Activated naive CD8-positive, alpha-beta T cell treated with anti-CD3 and anti-CD28 coated beads, Interleukin-2, amount 10 ng/mL, durations not matched to agents 7 days and 5 days (primary cell): ENCODE measurements around the gene CYRIA. TPM values are rescaled to one million over a fixed set of nuclear protein-coding genes. Genes with fewer than 3 reads are reported as not detected.

Experiments
- ATAC-seq: fragments of 150-1000 bp; cut with Tn5 transposase; one replicate; pipeline ENCODE4 v1.10.0; 2021; ENCODE audit warnings: low read depth, moderate library complexity
- POLR2A ChIA-PET: fragments of 350-600 bp; sonication (Branson Sonifier 250); formaldehyde crosslinking; loops from one replicate; lab custom pipeline; 2021; ENCODE audit warnings: antibody characterized with exemption; lab: Charles Lee
- DNase-seq: peaks from one replicate; pipeline ENCODE4 v3.0.0; 2021
- H3K27ac Mint-ChIP-seq: one replicate; pipeline ENCODE4 v1.8.0; 2022; ENCODE audit warnings: mild to moderate bottlenecking, mixed read lengths
- H3K27me3 Mint-ChIP-seq: one replicate; pipeline ENCODE4 v1.8.0; 2022; ENCODE audit warnings: mild to moderate bottlenecking, moderate library complexity, mixed read lengths
- H3K36me3 Mint-ChIP-seq: one replicate; pipeline ENCODE4 v1.8.0; 2021; ENCODE audit warnings: mild to moderate bottlenecking, mixed read lengths
- H3K4me1 Mint-ChIP-seq: one replicate; pipeline ENCODE4 v1.8.0; 2021; ENCODE audit warnings: mixed read lengths
- H3K4me3 Mint-ChIP-seq: one replicate; pipeline ENCODE4 v1.8.0; 2022; ENCODE audit warnings: mild to moderate bottlenecking, moderate library complexity, mixed read lengths
- H3K9me3 Mint-ChIP-seq: one replicate; pipeline ENCODE4 v1.8.0; 2021; ENCODE audit warnings: mixed read lengths
- total RNA-seq, 2 experiments: library from RNA; stranded (reverse); gene quantifications; one replicate each; pipeline ENCODE4 v1.2.3, GENCODE V29; 2021

The CYRIA gene
- total RNA-seq, 2 experiments from 2014 or later, result 1.4 to 2.1 TPM

DNA sequence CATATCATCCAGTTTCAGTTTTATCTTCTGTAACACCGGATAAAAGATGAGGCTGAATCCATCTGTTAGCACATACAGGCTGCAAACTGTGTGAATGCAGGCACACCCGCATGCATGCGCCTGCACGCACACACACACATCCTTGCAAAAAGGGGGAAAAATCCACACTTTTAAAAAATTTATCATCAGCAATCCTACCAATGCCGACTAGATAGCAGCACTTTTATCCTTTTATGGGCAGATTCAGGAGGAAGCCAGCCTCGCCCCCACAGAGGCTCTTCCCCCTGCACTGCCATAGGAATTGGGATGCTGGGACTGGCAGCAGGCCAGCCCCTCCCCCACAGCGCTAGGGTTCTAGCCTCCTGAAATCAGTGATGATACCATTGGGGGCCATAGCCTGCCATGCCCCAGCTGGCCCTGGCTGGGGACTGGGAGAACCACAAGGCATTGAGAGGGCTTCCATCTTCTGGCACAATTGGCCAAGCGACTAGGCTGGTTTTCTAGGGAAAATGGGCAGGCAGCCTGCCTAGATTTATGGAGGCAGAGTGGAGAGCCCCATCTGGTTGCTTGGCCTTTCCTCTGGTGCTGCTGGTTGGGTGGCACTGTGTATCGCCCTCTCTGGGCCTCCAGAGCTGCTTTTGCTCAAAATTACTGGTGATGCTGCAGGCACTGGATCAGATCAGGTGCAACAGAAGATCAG lies 25.5 kb downstream of the CYRIA start:
- Mint-ChIP-seq H3K27ac (no peak overlapping the region), H3K4me3 (no peak overlapping the region), H3K27me3 (no peaks in the 10 kb centered on the region), H3K4me1 (peaks cover 8% of the 10 kb centered on the region), H3K9me3 (no peaks in the 10 kb centered on the region), H3K36me3 (no peaks in the 10 kb centered on the region)
- no peak for DNase-seq
- no peak for ATAC-seq
- POLR2A ChIA-PET, result no interaction called here

DNA sequence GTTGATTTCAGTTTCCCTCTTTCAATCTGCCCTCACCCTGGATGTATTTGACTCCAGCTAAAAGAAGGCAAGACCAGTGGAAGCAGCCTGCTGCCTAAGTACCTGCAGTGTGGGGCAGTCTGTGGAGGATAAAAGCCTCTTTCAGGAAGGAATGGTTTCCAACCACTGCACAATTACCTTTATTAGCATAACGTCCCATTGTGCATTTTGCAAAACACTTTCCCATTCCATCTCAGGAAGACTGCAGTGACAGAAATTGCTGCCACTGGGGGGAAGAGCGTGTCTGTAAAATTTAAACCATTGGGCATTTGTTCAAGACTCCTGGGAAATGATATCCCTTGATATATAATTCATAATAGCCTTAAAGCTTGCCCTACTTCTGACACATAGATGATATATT lies 26.2 kb downstream of the CYRIA start:
- Mint-ChIP-seq H3K27me3 (peaks cover 4% of the 10 kb centered on the region), H3K9me3 (no peaks in the 10 kb centered on the region), H3K4me1 (peaks cover 8% of the 10 kb centered on the region), H3K4me3 (no peak overlapping the region), H3K36me3 (no peaks in the 10 kb centered on the region), H3K27ac (no peak overlapping the region)
- no peak for DNase-seq
- no peak for ATAC-seq
- POLR2A ChIA-PET, result no interaction called here

DNA sequence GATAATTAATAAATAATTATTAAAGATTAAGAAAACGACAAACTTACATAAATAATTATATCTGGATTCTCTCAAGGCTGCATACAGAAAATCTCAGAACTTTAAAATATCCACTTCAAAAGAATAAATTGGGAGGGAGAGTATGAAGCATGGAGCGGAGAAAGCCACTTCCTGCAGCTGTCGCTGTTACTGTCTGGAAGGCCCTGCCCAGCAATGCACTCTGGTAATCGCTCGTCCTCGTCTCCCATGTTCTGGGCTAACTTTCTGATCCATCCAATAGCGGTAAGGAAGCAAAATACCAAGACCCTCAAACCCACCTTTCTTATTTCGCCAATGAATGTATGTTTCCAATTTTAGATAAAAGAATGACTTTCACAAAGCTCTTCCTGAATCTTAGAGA lies 26.7 kb downstream of the CYRIA start:
- H3K9me3 Mint-ChIP-seq, result no peaks in the 10 kb centered on the region
- POLR2A ChIA-PET, result no interaction called here
- H3K27ac Mint-ChIP-seq, result no peak overlapping the region
- no peak for DNase-seq
- H3K27me3 Mint-ChIP-seq, result peaks cover 8% of the 10 kb centered on the region
- H3K4me1 Mint-ChIP-seq, result peaks cover 8% of the 10 kb centered on the region
- no peak overlapping the region for H3K4me3 Mint-ChIP-seq
- no peaks in the 10 kb centered on the region for H3K36me3 Mint-ChIP-seq
- ATAC-seq, result no peak

DNA sequence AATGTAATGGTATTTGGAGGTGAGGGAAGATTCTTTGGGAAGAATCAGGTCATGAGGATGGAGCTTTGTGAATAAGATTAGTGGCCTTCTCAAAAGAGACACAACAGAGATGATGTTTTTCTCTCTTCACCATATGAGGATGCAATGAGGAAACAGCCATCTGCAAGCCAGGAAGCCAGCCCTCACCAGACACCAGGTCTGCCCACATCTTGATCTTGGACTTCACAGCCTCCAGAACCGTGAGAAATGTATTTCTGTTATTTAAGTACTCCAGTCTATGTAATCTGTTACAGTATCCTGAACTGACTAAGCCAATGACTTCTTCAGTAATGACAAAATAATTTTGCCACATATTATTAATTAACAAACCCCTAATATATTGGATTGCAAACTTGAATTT lies 28.3 kb downstream of the CYRIA start:
- H3K4me3 Mint-ChIP-seq, result no peak overlapping the region
- no peak for ATAC-seq
- POLR2A ChIA-PET, result no interaction called here

DNA sequence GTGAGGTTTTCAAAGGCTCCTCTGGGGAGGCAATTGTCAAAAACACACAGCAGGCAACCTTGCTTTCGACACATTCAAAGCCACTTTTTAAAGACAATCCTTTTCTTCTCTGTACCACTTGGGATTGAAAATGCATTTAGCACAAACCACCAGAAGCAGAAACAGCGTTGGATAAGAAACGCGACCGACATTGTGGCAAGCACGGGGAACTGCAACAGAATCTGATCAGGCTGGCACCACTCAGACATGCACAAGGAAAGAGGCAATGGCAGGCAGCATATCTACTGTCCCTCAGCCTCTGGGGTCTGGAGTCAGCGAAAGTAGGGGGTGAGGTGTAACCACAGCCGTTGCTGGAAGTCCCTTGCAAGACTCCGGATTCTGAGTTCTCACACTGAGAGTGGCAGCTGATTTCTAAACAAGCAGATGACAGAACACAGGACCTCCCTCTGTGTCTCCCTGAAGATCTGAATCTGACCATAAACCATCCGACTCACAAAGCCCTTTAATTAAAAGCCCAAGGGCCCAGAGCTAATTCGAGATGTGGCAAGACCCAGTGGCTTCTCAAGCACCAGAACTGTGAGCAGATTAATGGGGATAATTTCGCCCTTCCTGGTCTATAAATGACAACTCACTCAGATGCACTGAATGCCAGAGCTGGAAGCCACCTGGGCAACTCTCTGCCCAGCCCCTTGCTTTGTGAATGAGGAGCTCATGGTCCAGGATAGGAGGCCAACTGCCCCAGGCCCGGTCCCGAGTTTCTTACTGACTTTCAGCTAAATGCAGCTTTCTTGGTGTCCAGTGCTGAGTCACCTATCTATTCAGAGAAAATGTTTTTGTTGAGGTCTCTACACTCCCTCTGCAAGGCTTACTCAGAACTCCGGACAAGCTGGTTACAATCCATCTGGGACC lies 29.6 kb downstream of the CYRIA start:
- Mint-ChIP-seq H3K4me3 (no peak overlapping the region), H3K36me3 (no peaks in the 10 kb centered on the region), H3K27ac (no peak overlapping the region), H3K9me3 (no peaks in the 10 kb centered on the region), H3K4me1 (peaks cover 8% of the 10 kb centered on the region), H3K27me3 (peaks cover 8% of the 10 kb centered on the region)
- POLR2A ChIA-PET, result no interaction called here
- DNase-seq, result no peak
- no peak for ATAC-seq

More for the DNA sequence above, 28.3 kb downstream of the CYRIA start:
- Mint-ChIP-seq H3K27ac (no peak overlapping the region), H3K36me3 (no peaks in the 10 kb centered on the region), H3K4me1 (peaks cover 8% of the 10 kb centered on the region), H3K27me3 (peaks cover 8% of the 10 kb centered on the region), H3K9me3 (no peaks in the 10 kb centered on the region)
- no peak for DNase-seq

DNA sequence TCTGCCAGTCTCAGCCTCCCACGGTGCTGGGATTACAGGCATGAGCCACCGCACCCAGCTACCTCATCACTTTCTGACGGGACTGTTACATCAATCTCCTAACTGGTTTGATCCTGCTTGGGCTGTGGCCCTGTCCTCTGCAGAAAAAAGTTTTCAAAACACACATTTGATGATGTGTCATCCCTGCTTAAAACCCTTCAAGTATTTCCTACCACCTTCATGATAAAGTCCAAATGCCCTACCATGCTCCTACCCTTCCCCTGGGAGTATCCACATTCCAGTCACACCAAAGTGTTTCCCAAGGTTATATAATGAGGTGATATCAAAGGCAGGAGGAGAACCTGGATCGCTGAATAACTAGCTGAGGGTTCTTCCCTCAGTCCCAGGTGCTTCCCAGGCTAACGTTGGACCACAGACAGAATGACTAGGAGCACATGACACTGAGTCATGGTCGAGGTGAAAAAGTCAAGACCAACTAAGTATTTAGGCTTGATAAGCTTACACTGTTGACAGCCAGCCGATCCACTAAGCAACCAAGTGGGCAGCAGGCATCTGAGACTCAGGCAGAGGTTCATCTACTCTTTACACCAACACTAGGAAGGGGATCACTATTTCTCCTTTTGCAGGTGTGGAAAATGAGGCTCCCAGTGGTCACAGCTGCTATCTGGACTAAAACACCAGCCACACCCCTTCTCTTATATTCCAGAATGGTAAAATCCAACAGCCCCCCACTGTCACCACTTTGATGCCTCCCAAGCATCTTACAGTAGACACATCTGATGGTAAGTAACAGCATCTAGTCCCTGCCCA lies 31.8 kb downstream of the CYRIA start:
- no peak overlapping the region for H3K4me3 Mint-ChIP-seq
- H3K36me3 Mint-ChIP-seq, result no peaks in the 10 kb centered on the region
- DNase-seq (no peak), ATAC-seq (no peak)
- H3K4me1 Mint-ChIP-seq, result peaks cover 3% of the 10 kb centered on the region
- H3K27me3 Mint-ChIP-seq, result peaks cover 8% of the 10 kb centered on the region
- POLR2A ChIA-PET, result no interaction called here
- no peak overlapping the region for H3K27ac Mint-ChIP-seq
- H3K9me3 Mint-ChIP-seq, result no peaks in the 10 kb centered on the region

DNA sequence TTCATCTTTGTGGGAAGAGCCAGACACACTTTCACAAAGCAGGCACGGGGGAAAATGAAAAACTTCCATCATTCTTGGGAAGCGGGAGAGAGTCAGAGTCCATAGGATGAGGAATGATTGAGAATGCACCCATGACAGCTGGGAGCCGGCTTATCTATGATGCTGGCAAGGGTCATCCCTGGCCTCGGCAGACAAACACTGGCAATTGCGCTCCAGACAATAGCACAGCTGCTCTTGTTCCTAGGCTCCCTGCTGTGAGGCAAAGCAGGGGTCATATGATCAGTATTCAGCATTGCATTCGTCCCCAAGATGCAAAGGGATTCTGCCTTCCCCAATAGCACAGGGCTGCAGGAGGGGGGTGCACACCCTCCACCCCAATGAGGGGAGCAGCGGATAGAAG lies 33.0 kb downstream of the CYRIA start:
- no peak for ATAC-seq
- Mint-ChIP-seq H3K9me3 (no peaks in the 10 kb centered on the region), H3K27ac (no peak overlapping the region), H3K4me1 (no peaks in the 10 kb centered on the region), H3K36me3 (no peaks in the 10 kb centered on the region), H3K4me3 (no peak overlapping the region), H3K27me3 (peaks cover 8% of the 10 kb centered on the region)
- no peak for DNase-seq
- POLR2A ChIA-PET, result no interaction called here

DNA sequence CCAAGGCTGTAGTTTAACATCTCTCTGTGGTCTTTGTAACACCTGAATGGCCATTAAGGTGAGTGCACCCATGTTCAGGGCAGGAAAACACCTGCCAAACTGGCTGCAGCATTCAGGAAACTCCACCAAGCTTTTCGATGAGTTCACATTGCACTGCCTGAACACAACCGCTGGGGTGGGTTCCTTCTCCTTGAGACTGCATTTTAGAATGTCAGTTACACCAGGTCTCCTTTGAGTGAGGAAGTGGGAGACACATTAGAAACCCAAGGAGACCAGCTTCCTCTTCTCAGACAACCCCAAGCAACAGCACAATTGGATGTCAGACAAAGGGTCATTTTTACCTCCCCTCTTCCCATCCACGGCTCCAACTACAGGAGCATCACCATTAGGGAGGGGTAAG lies 35.2 kb downstream of the CYRIA start:
- DNase-seq (no peak), ATAC-seq (no peak)
- no peaks in the 10 kb centered on the region for H3K36me3 Mint-ChIP-seq
- H3K27me3 Mint-ChIP-seq, result peaks cover 8% of the 10 kb centered on the region
- H3K4me1 Mint-ChIP-seq, result peaks cover under 1% of the 10 kb centered on the region
- no peak overlapping the region for H3K27ac Mint-ChIP-seq
- H3K9me3 Mint-ChIP-seq, result no peaks in the 10 kb centered on the region
- H3K4me3 Mint-ChIP-seq, result no peak overlapping the region
- POLR2A ChIA-PET, result no interaction called here

DNA sequence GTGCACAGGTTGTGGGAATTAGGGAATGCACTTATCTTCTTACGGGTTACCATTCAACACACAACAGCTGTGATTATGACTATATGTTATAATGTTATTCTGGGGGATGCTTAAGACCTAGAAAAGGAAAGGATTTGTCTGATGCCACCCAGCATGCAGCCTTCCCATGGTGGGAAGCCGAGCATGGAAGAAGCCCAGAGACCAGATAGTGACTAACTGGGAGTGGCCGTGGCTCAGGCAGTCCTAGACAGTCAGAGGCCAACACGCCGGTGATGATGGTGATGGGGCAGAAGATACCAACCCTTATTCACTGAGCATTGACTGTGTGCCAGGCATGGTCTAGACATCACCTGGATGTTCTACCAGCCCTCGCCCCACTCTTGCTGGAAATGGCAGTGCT lies 35.9 kb downstream of the CYRIA start:
- Mint-ChIP-seq H3K4me1 (peaks cover 7% of the 10 kb centered on the region), H3K27me3 (peaks cover 7% of the 10 kb centered on the region), H3K27ac (no peak overlapping the region), H3K9me3 (no peaks in the 10 kb centered on the region), H3K36me3 (no peaks in the 10 kb centered on the region), H3K4me3 (no peak overlapping the region)
- DNase-seq, result no peak
- POLR2A ChIA-PET, result no interaction called here
- no peak for ATAC-seq

DNA sequence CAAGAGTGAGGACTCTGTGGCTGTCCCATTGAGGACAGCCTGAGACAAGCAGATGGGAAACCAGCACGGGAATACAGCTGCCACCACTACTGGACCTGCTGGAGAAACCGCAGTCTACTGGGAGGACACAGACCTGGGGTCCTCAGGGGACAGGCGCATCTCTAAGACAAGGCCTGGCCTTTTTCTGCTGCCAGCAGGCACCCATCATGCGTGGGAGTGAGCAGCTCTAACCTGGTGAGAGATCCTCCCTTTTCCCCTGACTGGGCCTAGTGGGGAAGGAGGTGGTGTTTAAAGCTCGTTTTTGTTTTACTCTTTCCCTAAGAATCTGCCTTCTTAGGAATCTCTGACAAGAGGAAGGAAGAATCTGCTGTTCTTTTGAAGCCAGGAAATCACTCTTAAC lies 36.6 kb downstream of the CYRIA start:
- Mint-ChIP-seq H3K4me3 (no peak overlapping the region), H3K27me3 (peaks cover 1% of the 10 kb centered on the region), H3K27ac (no peak overlapping the region), H3K4me1 (peaks cover 7% of the 10 kb centered on the region), H3K36me3 (no peaks in the 10 kb centered on the region), H3K9me3 (no peaks in the 10 kb centered on the region)
- DNase-seq, result no peak
- POLR2A ChIA-PET, result no interaction called here
- ATAC-seq, result no peak

DNA sequence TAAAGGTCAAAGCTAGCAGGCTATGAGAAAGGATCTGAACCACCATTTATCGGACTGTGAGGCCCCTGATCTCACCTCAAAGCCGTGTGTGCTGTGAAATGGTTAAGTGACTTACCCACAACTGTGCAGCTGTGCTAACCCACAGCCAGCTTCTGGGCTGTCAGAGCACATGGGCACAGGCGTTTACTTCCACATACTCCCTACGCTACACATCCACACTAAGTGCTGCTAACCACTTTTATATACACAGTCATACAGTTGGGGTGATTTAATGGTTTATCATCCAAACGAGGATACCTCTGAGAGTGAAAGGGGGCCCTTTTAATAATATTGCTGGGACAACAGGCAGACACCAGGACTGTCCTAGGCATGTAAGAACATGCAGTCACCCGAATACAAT lies 37.3 kb downstream of the CYRIA start:
- DNase-seq (no peak), ATAC-seq (no peak)
- POLR2A ChIA-PET, result no interaction called here
- Mint-ChIP-seq H3K27ac (no peak overlapping the region), H3K4me1 (peaks cover 12% of the 10 kb centered on the region), H3K27me3 (peaks cover 1% of the 10 kb centered on the region), H3K4me3 (no peak overlapping the region), H3K36me3 (no peaks in the 10 kb centered on the region), H3K9me3 (no peaks in the 10 kb centered on the region)

DNA sequence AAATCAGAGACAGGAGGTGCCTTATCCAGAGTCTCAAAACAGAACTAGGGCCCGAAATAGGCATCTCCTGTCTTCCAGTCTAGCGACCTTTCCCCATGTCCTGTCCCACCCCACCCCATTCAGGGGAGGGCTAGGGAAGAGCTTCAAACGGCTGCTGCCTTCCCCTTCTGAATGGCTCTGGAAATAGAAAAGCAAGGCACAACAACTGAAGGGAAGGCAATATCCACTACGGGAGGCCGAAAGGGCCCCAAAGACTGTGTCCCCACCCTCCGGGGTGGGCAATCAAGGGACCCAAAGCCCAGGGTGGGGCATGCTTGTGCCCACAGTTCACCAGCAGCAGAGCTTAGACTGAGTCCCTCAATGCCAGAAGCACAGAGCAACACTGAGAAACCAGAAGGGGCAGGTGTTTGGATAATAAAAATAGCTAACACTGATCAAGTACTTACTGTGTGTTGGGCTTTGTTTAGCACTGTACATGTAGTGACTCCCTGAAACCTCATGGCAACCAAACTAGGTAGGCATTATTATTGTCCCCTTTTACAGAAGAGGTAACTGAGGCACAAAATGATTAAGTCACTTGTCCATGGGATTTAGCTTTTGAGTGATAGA lies 38.5 kb downstream of the CYRIA start:
- POLR2A ChIA-PET, result no interaction called here
- Mint-ChIP-seq H3K27me3 (peaks cover 5% of the 10 kb centered on the region), H3K9me3 (no peaks in the 10 kb centered on the region), H3K36me3 (no peaks in the 10 kb centered on the region), H3K4me3 (no peak overlapping the region), H3K27ac (no peak overlapping the region), H3K4me1 (peaks cover 19% of the 10 kb centered on the region)
- DNase-seq (no peak), ATAC-seq (no peak)

DNA sequence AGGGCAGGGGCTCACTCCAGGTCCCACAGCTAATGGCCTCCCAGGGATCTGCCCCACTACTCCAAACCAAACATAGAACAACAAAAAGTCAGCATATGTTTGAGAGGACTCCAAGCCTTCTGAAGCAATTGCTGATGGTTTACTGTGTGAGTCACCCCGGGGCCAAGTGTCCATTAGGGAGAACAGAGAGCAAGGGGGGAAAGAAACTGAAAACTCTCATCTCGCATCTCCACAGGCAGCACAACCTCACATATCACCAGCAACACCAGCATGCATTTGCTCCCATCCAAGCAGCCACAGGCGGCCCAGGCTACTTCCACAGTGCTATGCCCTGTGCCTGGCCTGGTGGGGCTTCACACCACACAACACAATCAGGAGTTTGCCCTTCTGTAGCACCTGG lies 39.1 kb downstream of the CYRIA start:
- Mint-ChIP-seq H3K9me3 (no peaks in the 10 kb centered on the region), H3K27me3 (peaks cover 7% of the 10 kb centered on the region), H3K4me1 (peaks cover 19% of the 10 kb centered on the region), H3K27ac (no peak overlapping the region), H3K4me3 (no peak overlapping the region), H3K36me3 (peaks cover 2% of the 10 kb centered on the region)
- ATAC-seq (no peak), DNase-seq (no peak)
- POLR2A ChIA-PET, result no interaction called here
